HEK293T (cell line): ENCODE results near the gene ARID4A.

ENCODE experiments used
- CTCF ChIA-PET: fragments of 350-600 bp; formaldehyde crosslinking; extraction: SDS; loops from one replicate; lab custom pipeline; 2021; ENCODE audit warnings: antibody characterized with exemption, inconsistent platforms; lab: Yijun Ruan, JAX
- POLR2A ChIA-PET: fragments of 350-600 bp; formaldehyde crosslinking; extraction: SDS; loops from one replicate; lab custom pipeline; 2020; ENCODE audit warnings: antibody characterized with exemption, inconsistent platforms; lab: Yijun Ruan, JAX
- DNase-seq: peaks from one replicate; pipeline ENCODE4 v3.0.0; 2012; ENCODE audit warnings: mixed read lengths; ENCODE audit errors: extremely low spot score
- ARNT ChIP-seq: fragments of 450-650 bp; IDR thresholded peaks from 2 replicates; pipeline ENCODE4 v1.6.1; 2017; ENCODE audit warnings: mild to moderate bottlenecking
- BHLHE40 ChIP-seq: fragments of 450-650 bp; IDR thresholded peaks from 2 replicates; pipeline ENCODE4 v1.6.1; 2016; ENCODE audit warnings: mild to moderate bottlenecking, moderate library complexity, borderline replicate concordance
- CTBP1 ChIP-seq: fragments of 450-650 bp; IDR thresholded peaks from 2 replicates; pipeline ENCODE4 v1.6.1; 2016; ENCODE audit warnings: borderline replicate concordance
- ELF4 ChIP-seq: fragments of 450-650 bp; IDR thresholded peaks from 2 replicates; pipeline ENCODE4 v1.6.1; 2017; ENCODE audit warnings: antibody characterized with exemption
- FOXA1 ChIP-seq: fragments of 450-650 bp; IDR thresholded peaks from 2 replicates; pipeline ENCODE4 v1.6.1; 2016; ENCODE audit warnings: mild to moderate bottlenecking
- FOXK2 ChIP-seq: fragments of 450-650 bp; IDR thresholded peaks from 2 replicates; pipeline ENCODE4 v1.6.1; 2016; ENCODE audit warnings: mild to moderate bottlenecking
- FOXM1 ChIP-seq: fragments of 450-650 bp; IDR thresholded peaks from 2 replicates; pipeline ENCODE4 v1.6.1; 2017; ENCODE audit warnings: mild to moderate bottlenecking, borderline replicate concordance
- HDGF ChIP-seq: fragments of 450-650 bp; IDR thresholded peaks from 2 replicates; pipeline ENCODE4 v1.6.1; 2017; ENCODE audit warnings: antibody characterized with exemption, borderline replicate concordance
- L3MBTL2 ChIP-seq: fragments of 450-650 bp; conservative IDR thresholded peaks from 2 replicates; pipeline ENCODE4 v1.6.1; 2016; ENCODE audit warnings: mild to moderate bottlenecking
- LEF1 ChIP-seq: fragments of 450-650 bp; IDR thresholded peaks from 2 replicates; pipeline ENCODE4 v1.6.1; 2017; ENCODE audit warnings: mild to moderate bottlenecking, borderline replicate concordance
- NFRKB ChIP-seq: fragments of 450-650 bp; IDR thresholded peaks from 2 replicates; pipeline ENCODE4 v1.6.1; 2016; ENCODE audit warnings: mild to moderate bottlenecking, moderate library complexity
- PKNOX1 ChIP-seq: fragments of 450-650 bp; IDR thresholded peaks from 2 replicates; pipeline ENCODE4 v1.6.1; 2016
- SP1 ChIP-seq: fragments of 450-650 bp; IDR thresholded peaks from 2 replicates; pipeline ENCODE4 v1.6.1; 2017
- SUZ12 ChIP-seq: fragments of 450-650 bp; IDR thresholded peaks from 2 replicates; pipeline ENCODE4 v1.6.1; 2016; ENCODE audit warnings: mild to moderate bottlenecking
- TARDBP ChIP-seq: fragments of 450-650 bp; IDR thresholded peaks from 2 replicates; pipeline ENCODE4 v1.6.1; 2016
- ZNF384 ChIP-seq: fragments of 450-650 bp; IDR thresholded peaks from 2 replicates; pipeline ENCODE4 v1.6.1; 2016

ARID4A gene

GRCh38 chr14:58307597-58308316 lies 9.4 kb downstream of the ARID4A start:
- ChIA-PET POLR2A (interaction anchor here (1.3 kb wide), 1 partner anchor 10 kb away, joined by 8 read pairs; the partner anchor contains the start of gene ARID4A), CTCF (interaction anchor here (0.6 kb wide), 1 partner anchor 15 kb away, joined by 4 read pairs; no protein-coding TSS in a partner anchor)
- no peak for DNase-seq
- TF ChIP-seq TARDBP (no peak), ARNT (no peak), ZNF384 (no peak), SUZ12 (no peak)

- CTCF ChIA-PET = no interaction called here
- TF ChIP-seq PKNOX1 = no peak
- TF ChIP-seq SP1 = no peak
- TF ChIP-seq LEF1 = no peak
- TF ChIP-seq ELF4 = no peak
- no peak for TF ChIP-seq L3MBTL2
- TF ChIP-seq FOXK2 = no peak
- TF ChIP-seq CTBP1 = no peak
- no peak for TF ChIP-seq TARDBP
- TF ChIP-seq FOXA1 = no peak
- TF ChIP-seq ARNT = no peak
- TF ChIP-seq SUZ12 = no peak
- TF ChIP-seq FOXM1 = no peak
- TF ChIP-seq HDGF = no peak
- TF ChIP-seq BHLHE40 = no peak
- no peak for TF ChIP-seq ZNF384
- TF ChIP-seq NFRKB = no peak
- no peak for DNase-seq
- POLR2A ChIA-PET = no interaction called here
Measured at GRCh38 chr14:58309086-58309485, 10.7 kb downstream of the ARID4A start.

GRCh38 chr14:58313699-58314098 lies 15.3 kb downstream of the ARID4A start:
- TF ChIP-seq HDGF (no peak), NFRKB (no peak), FOXM1 (no peak), SUZ12 (no peak), CTBP1 (no peak), PKNOX1 (no peak), FOXK2 (no peak), ZNF384 (no peak), L3MBTL2 (no peak)
- POLR2A ChIA-PET = interaction anchor here (2.3 kb wide), 1 partner anchor 15 kb away, joined by 11 read pairs; the partner anchor contains the start of gene ARID4A
- DNase-seq = no peak
- CTCF ChIA-PET = no interaction called here

GRCh38 chr14:58315606-58316005 lies 17.3 kb downstream of the ARID4A start:
- no peak for DNase-seq
- TF ChIP-seq FOXM1 (no peak), SP1 (no peak), LEF1 (no peak), FOXK2 (no peak), CTBP1 (no peak), ELF4 (no peak), L3MBTL2 (no peak), TARDBP (no peak), BHLHE40 (no peak), PKNOX1 (no peak), HDGF (no peak), FOXA1 (no peak), ARNT (no peak), ZNF384 (no peak), NFRKB (no peak), SUZ12 (no peak)
- ChIA-PET POLR2A (no interaction called here), CTCF (no interaction called here)

- POLR2A ChIA-PET = interaction anchor here (0.6 to 2.1 kb wide), 2 partner anchors 29 to 146 kb away, joined by 3 to 10 read pairs; partner anchors contain the start of gene ARID4A
- CTCF ChIA-PET = interaction anchor here (0.5 kb wide), 1 partner anchor 202 kb away, joined by 3 read pairs; no protein-coding TSS in a partner anchor
Measured at GRCh38 chr14:58327019-58327418, 28.7 kb downstream of the ARID4A start.

More at GRCh38 chr14:58327019-58327418, 28.7 kb downstream of the ARID4A start:
- TF ChIP-seq HDGF = no peak
- no peak for TF ChIP-seq FOXM1
- TF ChIP-seq BHLHE40 = no peak
- no peak for TF ChIP-seq SUZ12
- TF ChIP-seq TARDBP = no peak
- TF ChIP-seq NFRKB = no peak
- no peak for TF ChIP-seq CTBP1
- no peak for TF ChIP-seq FOXA1
- no peak for TF ChIP-seq ELF4
- TF ChIP-seq LEF1 = no peak
- TF ChIP-seq PKNOX1 = no peak
- TF ChIP-seq ZNF384 = no peak
- no peak for TF ChIP-seq ARNT
- no peak for TF ChIP-seq SP1
- no peak for DNase-seq
